Bronchial epithelial cell (primary cell): Measurements from ENCODE around the gene OR4K17. TPM values are rescaled to one million over a fixed set of nuclear protein-coding genes. Genes with fewer than 3 reads are reported as not detected.
"Not testable (repeated sequence)": the region's sequence is repeated elsewhere in the genome, so short reads cannot be mapped to it uniquely, and the experiment has no call there.

Experiments
- DNase-seq: peaks from one replicate; pipeline ENCODE4 v3.0.0-alpha.2; 2010; ENCODE audit warnings: low read depth
- FAIRE-seq: peaks from 2 replicates; lab custom pipeline; 2011; peaks lifted over from hg19 to GRCh38; lab: Jason Lieb, UNC
- H3K27me3 ChIP-seq: 2 replicates; pipeline ENCODE4 v1.5.1; 2011; ENCODE audit warnings: low read length; ENCODE audit not compliant: control insufficient read depth, insufficient read depth
- H3K36me3 ChIP-seq: 2 replicates; pipeline ENCODE4 v1.5.1; 2011; ENCODE audit warnings: low read length; ENCODE audit not compliant: control insufficient read depth, insufficient read depth
- H3K4me3 ChIP-seq: 2 replicates; pipeline ENCODE4 v1.5.1; 2011; ENCODE audit warnings: mild to moderate bottlenecking, low read depth, low read length, control low read depth
- CTCF ChIP-seq: IDR thresholded peaks from 2 replicates; pipeline ENCODE4 v1.5.1; 2011; ENCODE audit warnings: mild to moderate bottlenecking, moderate library complexity, low read length, control low read depth, inconsistent platforms; ENCODE audit not compliant: insufficient read depth, severe bottlenecking
- total RNA-seq: library from RNA; depleted of rRNA; stranded (reverse); fragments of >200 nt; gene quantifications from 2 replicates; pipeline ENCODE4 v1.2.1, GENCODE V29; 2014

Gene OR4K17, protein sequence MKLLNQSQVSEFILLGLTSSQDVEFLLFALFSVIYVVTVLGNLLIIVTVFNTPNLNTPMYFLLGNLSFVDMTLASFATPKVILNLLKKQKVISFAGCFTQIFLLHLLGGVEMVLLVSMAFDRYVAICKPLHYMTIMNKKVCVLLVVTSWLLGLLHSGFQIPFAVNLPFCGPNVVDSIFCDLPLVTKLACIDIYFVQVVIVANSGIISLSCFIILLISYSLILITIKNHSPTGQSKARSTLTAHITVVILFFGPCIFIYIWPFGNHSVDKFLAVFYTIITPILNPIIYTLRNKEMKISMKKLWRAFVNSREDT
- total RNA-seq, result not detected in 2 replicates

DNA sequence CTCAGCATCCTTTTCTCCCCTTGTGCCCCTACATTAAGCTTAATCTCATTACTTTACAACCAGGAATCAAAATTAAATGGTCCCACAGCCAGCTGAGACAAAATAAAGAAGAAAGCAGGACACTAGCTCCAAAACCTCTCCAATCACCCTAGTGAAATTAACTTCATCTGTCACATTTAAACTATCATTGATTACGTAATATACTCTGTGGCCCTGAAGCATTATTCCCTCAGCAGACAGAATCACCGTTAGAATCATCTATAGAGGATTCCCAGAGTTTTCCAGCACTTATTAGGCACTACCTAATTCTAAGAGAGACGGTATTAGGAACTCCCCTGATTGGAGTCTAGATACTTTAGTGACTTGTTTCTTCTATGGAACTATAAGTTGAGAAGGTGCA, at the start of gene OR4K17:
TSS of gene OR4K17 (plus strand) at position 302 of the 400 bp plus-strand sequence. CDS start 6,761 bp downstream, outside the sequence.
- DNase-seq, result no peak
- Histone ChIP-seq H3K36me3 (no peaks in the 10 kb centered on the region), H3K27me3 (no peaks in the 10 kb centered on the region), H3K4me3 (no peak within 1 kb of the TSS)
- FAIRE-seq, result no peak
- TF ChIP-seq CTCF, result no peak

- H3K27me3 ChIP-seq, result no peaks in the 10 kb centered on the region
- FAIRE-seq, result no peak
Measured at GRCh38 chr14:20092050-20092449, 18.5 kb upstream of the OR4K17 start.

GRCh38 chr14:20093442-20093841, 17.1 kb upstream of the OR4K17 start:
- FAIRE-seq (no peak), DNase-seq (no peak)
- no peaks in the 10 kb centered on the region for H3K36me3 ChIP-seq
- H3K27me3 ChIP-seq, result no peaks in the 10 kb centered on the region
- no peak for TF ChIP-seq CTCF
- no peak overlapping the region for H3K4me3 ChIP-seq

More at GRCh38 chr14:20092050-20092449, 18.5 kb upstream of the OR4K17 start:
- Histone ChIP-seq H3K36me3 (no peaks in the 10 kb centered on the region), H3K4me3 (no peak overlapping the region)
- no peak for DNase-seq
- TF ChIP-seq CTCF, result no peak

- DNase-seq, H3K27me3 ChIP-seq, FAIRE-seq, H3K36me3 ChIP-seq, H3K4me3 ChIP-seq: not testable (repeated sequence)
Measured at GRCh38 chr14:20098926-20099770, 11.4 kb upstream of the OR4K17 start.

DNA sequence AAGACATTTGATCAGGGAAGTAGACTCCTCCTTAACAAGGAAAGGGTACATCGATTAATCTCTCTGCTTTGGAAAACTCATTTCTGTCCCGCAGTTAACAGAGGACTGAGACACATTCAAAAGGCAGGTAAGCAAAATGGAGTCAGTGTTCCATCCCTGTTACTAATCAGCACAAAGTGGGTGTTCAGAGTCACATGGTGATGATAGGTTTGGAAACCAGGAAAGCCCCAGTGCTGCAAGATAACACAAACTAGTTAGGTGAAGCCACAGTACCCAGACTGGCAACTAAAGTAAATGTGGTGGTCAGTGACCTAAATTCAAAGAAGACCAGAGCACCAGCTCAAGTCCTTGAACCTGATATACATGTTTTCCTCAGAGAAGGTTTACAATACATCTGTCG, 1.8 kb downstream of the OR4K17 start:
- Histone ChIP-seq H3K4me3 (no peak overlapping the region), H3K36me3 (no peaks in the 10 kb centered on the region), H3K27me3 (no peaks in the 10 kb centered on the region)
- no peak for TF ChIP-seq CTCF
- FAIRE-seq (no peak), DNase-seq (no peak)

GRCh38 chr14:20116748-20117147, 6.2 kb downstream of the OR4K17 start:
- Histone ChIP-seq H3K27me3 (no peaks in the 10 kb centered on the region), H3K36me3 (no peaks in the 10 kb centered on the region), H3K4me3 (no peak overlapping the region)
- FAIRE-seq (no peak), DNase-seq (no peak)
- TF ChIP-seq CTCF, result no peak
